Thyroid gland (tissue), 4 donors: ENCODE results near the gene ARID4A.

ENCODE experiments used
- CTCF ChIP-seq, 6 experiments: fragments of 200-600 bp in 3 of 6; fragments of 450-650 bp in 3 of 6; sonication (generic) in 3 of 6; IDR thresholded peaks; one replicate each; pipeline ENCODE4 v1.5.1; 2016 to 2019; ENCODE audit warnings: antibody characterized with exemption in 6 of 6, mild to moderate bottlenecking in 2 of 6, inconsistent platforms in 1 of 6, moderate library complexity in 1 of 6
- POLR2A ChIP-seq, 2 donors: fragments of 450-650 bp; IDR thresholded peaks; one replicate each; pipeline ENCODE4 v1.6.1; 2017; ENCODE audit warnings: antibody characterized with exemption in 2 of 2, mild to moderate bottlenecking in 2 of 2, moderate library complexity in 1 of 2

DNA sequence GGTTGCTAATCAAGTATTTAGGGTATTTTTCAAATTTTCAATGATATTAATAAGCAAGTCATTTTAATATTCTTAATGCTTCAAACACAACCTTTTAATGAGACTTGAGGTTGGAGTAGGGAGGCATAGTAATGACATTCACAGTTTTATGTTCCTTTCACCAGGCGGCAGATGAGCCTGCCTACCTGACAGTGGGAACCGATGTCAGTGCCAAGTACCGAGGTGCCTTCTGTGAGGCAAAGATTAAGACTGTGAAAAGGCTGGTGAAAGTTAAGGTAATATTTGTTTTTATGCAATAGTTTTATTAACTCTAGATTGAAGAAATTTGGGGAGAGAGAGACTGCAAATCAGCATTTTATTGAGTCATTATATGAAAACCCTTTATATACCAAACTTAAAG lies 3.1 kb downstream of the ARID4A start:
- TF ChIP-seq CTCF (IDR thresholded peaks at IDR 0.05), result no peak
- TF ChIP-seq POLR2A (IDR thresholded peaks at IDR 0.05), result no peak
